H9 (cell line): ENCODE data around the gene RALGAPB. TPM values are rescaled to one million over a fixed set of nuclear protein-coding genes. Genes with fewer than 3 reads are reported as not detected.

Experiments
- DNase-seq: peaks from one replicate; pipeline ENCODE4 v3.0.0-alpha.2; 2017
- H2AFZ ChIP-seq: one replicate; pipeline ENCODE4 v1.6.1; 2013; ENCODE audit warnings: mild to moderate bottlenecking, low read length, control low read depth, moderate library complexity
- H2AK5ac ChIP-seq: 2 replicates; pipeline ENCODE4 v1.6.1; 2013; ENCODE audit warnings: low read length, control low read depth, mixed read lengths; ENCODE audit not compliant: insufficient read length
- H2BK120ac ChIP-seq: one replicate; pipeline ENCODE4 v1.6.1; 2013; ENCODE audit warnings: low read depth, mild to moderate bottlenecking, low read length, control low read depth, inconsistent platforms; ENCODE audit not compliant: poor library complexity, severe bottlenecking
- H2BK12ac ChIP-seq: 2 replicates; pipeline ENCODE4 v1.6.1; 2013; ENCODE audit warnings: low read length, control low read depth, mixed read lengths, low read depth; ENCODE audit not compliant: insufficient read length
- H2BK15ac ChIP-seq: 2 replicates; pipeline ENCODE4 v1.6.1; 2013; ENCODE audit warnings: low read depth, low read length, control low read depth
- H2BK20ac ChIP-seq: one replicate; pipeline ENCODE4 v1.6.1; 2013; ENCODE audit warnings: low read depth, mild to moderate bottlenecking, low read length, control low read depth, inconsistent platforms; ENCODE audit not compliant: poor library complexity, severe bottlenecking
- H2BK5ac ChIP-seq: 2 replicates; pipeline ENCODE4 v1.6.1; 2013; ENCODE audit warnings: low read length, control low read depth, mixed read lengths; ENCODE audit not compliant: insufficient read length
- H3K14ac ChIP-seq: 2 replicates; pipeline ENCODE4 v1.6.1; 2013; ENCODE audit warnings: low read length, control low read depth; ENCODE audit not compliant: insufficient read depth
- H3K18ac ChIP-seq: 2 replicates; pipeline ENCODE4 v1.6.1; 2013; ENCODE audit warnings: low read depth, mild to moderate bottlenecking, mixed read lengths, low read length, control low read depth; ENCODE audit not compliant: insufficient read length
- H3K23ac ChIP-seq: 2 replicates; pipeline ENCODE4 v1.6.1; 2013; ENCODE audit warnings: low read length, control low read depth, mixed read lengths, low read depth; ENCODE audit not compliant: insufficient read length
- H3K23me2 ChIP-seq: 2 replicates; pipeline ENCODE4 v1.6.1; 2013; ENCODE audit warnings: low read depth, mild to moderate bottlenecking, mixed read lengths, low read length, control low read depth; ENCODE audit not compliant: insufficient read length, poor library complexity, severe bottlenecking
- H3K27ac ChIP-seq: 2 replicates; pipeline ENCODE4 v1.5.1; 2013; ENCODE audit warnings: low read length, control low read depth, mixed read lengths, low read depth; ENCODE audit not compliant: insufficient read length
- H3K27me3 ChIP-seq: 2 replicates; pipeline ENCODE4 v1.6.1; 2013; ENCODE audit warnings: low read length, control low read depth, inconsistent platforms; ENCODE audit not compliant: insufficient read depth
- H3K4ac ChIP-seq: 2 replicates; pipeline ENCODE4 v1.6.1; 2013; ENCODE audit warnings: low read depth, mild to moderate bottlenecking, control low read depth, inconsistent platforms, low read length, moderate library complexity
- H3K4me1 ChIP-seq: 2 replicates; pipeline ENCODE4 v1.6.1; 2013; ENCODE audit warnings: low read length, control low read depth, inconsistent platforms; ENCODE audit not compliant: insufficient read depth
- H3K4me2 ChIP-seq: 2 replicates; pipeline ENCODE4 v1.6.1; 2013; ENCODE audit warnings: low read length, control low read depth, mixed read lengths; ENCODE audit not compliant: insufficient read length, insufficient read depth
- H3K56ac ChIP-seq: 2 replicates; pipeline ENCODE4 v1.6.1; 2013; ENCODE audit warnings: low read depth, mild to moderate bottlenecking, mixed read lengths, low read length, control low read depth; ENCODE audit not compliant: insufficient read length
- H3K79me1 ChIP-seq: 2 replicates; pipeline ENCODE4 v1.6.1; 2013; ENCODE audit warnings: low read depth, mild to moderate bottlenecking, moderate library complexity, low read length, control low read depth, inconsistent platforms; ENCODE audit not compliant: insufficient read depth, poor library complexity, severe bottlenecking
- H3K79me2 ChIP-seq: 2 replicates; pipeline ENCODE4 v1.6.1; 2013; ENCODE audit warnings: low read length, control low read depth, inconsistent platforms; ENCODE audit not compliant: insufficient read depth
- H3K9ac ChIP-seq: 2 replicates; pipeline ENCODE4 v1.6.1; 2013; ENCODE audit warnings: low read length, control low read depth, mixed read lengths; ENCODE audit not compliant: insufficient read length; ENCODE audit errors: extremely low read depth
- H3K9me3 ChIP-seq: one replicate; pipeline ENCODE4 v1.6.1; 2013; ENCODE audit warnings: low read depth, low read length, inconsistent platforms; ENCODE audit not compliant: control insufficient read depth
- H3T11ph ChIP-seq: one replicate; pipeline ENCODE4 v1.6.1; 2013; ENCODE audit warnings: mild to moderate bottlenecking, low read length, control low read depth, inconsistent platforms
- H4K20me1 ChIP-seq: one replicate; pipeline ENCODE4 v1.6.1; 2013; ENCODE audit not compliant: control insufficient read depth, insufficient read length, insufficient read depth
- H4K5ac ChIP-seq: 2 replicates; pipeline ENCODE4 v1.6.1; 2013; ENCODE audit warnings: low read depth, mild to moderate bottlenecking, mixed read lengths, low read length, control low read depth; ENCODE audit not compliant: insufficient read length
- H4K8ac ChIP-seq: replicated peaks from 2 replicates; pipeline ENCODE4 v1.6.1; 2013; ENCODE audit warnings: low read length, control low read depth, mixed read lengths, low read depth; ENCODE audit not compliant: insufficient read length
- H4K91ac ChIP-seq: 2 replicates; pipeline ENCODE4 v1.6.1; 2013; ENCODE audit warnings: low read depth, mild to moderate bottlenecking, moderate library complexity, mixed read lengths, low read length, control low read depth; ENCODE audit not compliant: insufficient read length
- H3K27ac Mint-ChIP-seq, 3 experiments: 2 replicates in 2 of 3; 3 replicates in 1 of 3; pipeline ENCODE4 v1.8.0; 2020 to 2021; ENCODE audit warnings: mixed read lengths in 3 of 3, mild to moderate bottlenecking in 1 of 3, moderate library complexity in 1 of 3
- H3K27me3 Mint-ChIP-seq: 2 replicates; pipeline ENCODE4 v1.8.0; 2021; ENCODE audit warnings: low read depth, mild to moderate bottlenecking, moderate library complexity, mixed read lengths
- H3K36me3 Mint-ChIP-seq, 3 experiments: 2 replicates in 2 of 3; 3 replicates in 1 of 3; pipeline ENCODE4 v1.8.0; 2020 to 2021; ENCODE audit warnings: low read depth in 3 of 3, mixed read lengths in 3 of 3; ENCODE audit not compliant: insufficient read depth in 1 of 3
- H3K4me1 Mint-ChIP-seq, 2 experiments: 2 replicates each; pipeline ENCODE4 v1.8.0; 2020; ENCODE audit warnings: mixed read lengths in 2 of 2
- H3K4me3 Mint-ChIP-seq, 2 experiments: 2 replicates in 1 of 2; 3 replicates in 1 of 2; pipeline ENCODE4 v1.8.0; 2020 to 2021; ENCODE audit warnings: mild to moderate bottlenecking in 2 of 2, mixed read lengths in 2 of 2, moderate library complexity in 1 of 2
- H3K9me3 Mint-ChIP-seq, 2 experiments: 2 replicates in 1 of 2; 3 replicates in 1 of 2; pipeline ENCODE4 v1.8.0; 2020; ENCODE audit warnings: mild to moderate bottlenecking in 2 of 2, mixed read lengths in 2 of 2, moderate library complexity in 1 of 2
- WGBS: extraction: QIAGEN DNeasy Blood & Tissue Kit; methylation state at CpG from one replicate; pipeline ENCODE4 v1.1.7; 2013; ENCODE audit warnings: missing lambda C conversion rate, low lambda C conversion rate, mixed read lengths; ENCODE audit not compliant: insufficient read length; ENCODE audit errors: extremely low coverage; 5-methylcytosine and 5-hydroxymethylcytosine counted together
- total RNA-seq: library from RNA; stranded (reverse); gene quantifications from 2 replicates; pipeline ENCODE4 v1.2.1, GENCODE V29; 2021
- TF ChIP-seq, protein P1 (sequence below): fragments of 200-600 bp; sonication (generic); conservative IDR thresholded peaks from 3 replicates; pipeline ENCODE4 v1.8.0; 2021; ENCODE audit warnings: antibody characterized with exemption, mild to moderate bottlenecking

RALGAPB gene
- total RNA-seq, 1 experiment from 2014 or later = 28.5 TPM

DNA sequence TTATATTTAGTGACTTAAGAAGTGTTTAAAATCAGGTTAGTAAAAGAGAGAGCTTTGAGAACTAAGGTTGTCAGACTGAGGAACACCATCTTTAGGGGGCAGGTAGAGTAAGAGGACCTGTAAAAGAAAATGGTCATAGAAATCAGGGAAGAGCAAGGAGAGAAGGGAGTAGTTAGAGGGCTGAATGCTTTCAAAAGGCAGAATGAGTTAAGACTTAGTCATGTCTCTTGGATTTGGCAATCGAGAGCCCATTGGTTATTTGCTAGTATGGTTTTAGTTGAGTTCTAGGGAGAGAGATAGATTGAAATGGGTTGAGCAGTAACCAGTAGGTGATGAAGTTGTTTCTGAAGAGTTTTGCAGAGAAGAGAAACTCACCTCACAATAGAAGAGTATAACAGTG, 51.1 kb downstream of the RALGAPB start:
- H2BK5ac ChIP-seq = no peak overlapping the region
- H3K4ac ChIP-seq = no peak overlapping the region
- no peak overlapping the region for H4K5ac ChIP-seq
- Mint-ChIP-seq H3K4me1 (no peaks in the 10 kb centered on the region), H3K27ac (peak overlapping the region in 1 of 3 experiments; percentile 4; a peak in 2 of 7 replicates), H3K4me3 (no peak overlapping the region), H3K9me3 (no peaks in the 10 kb centered on the region), H3K27me3 (no peaks in the 10 kb centered on the region), H3K36me3 (peaks cover 1 to 43% (median 30%) of the 10 kb centered on the region in 3 experiments; a peak in 6 of 7 replicates)
- TF ChIP-seq, protein P1, sequence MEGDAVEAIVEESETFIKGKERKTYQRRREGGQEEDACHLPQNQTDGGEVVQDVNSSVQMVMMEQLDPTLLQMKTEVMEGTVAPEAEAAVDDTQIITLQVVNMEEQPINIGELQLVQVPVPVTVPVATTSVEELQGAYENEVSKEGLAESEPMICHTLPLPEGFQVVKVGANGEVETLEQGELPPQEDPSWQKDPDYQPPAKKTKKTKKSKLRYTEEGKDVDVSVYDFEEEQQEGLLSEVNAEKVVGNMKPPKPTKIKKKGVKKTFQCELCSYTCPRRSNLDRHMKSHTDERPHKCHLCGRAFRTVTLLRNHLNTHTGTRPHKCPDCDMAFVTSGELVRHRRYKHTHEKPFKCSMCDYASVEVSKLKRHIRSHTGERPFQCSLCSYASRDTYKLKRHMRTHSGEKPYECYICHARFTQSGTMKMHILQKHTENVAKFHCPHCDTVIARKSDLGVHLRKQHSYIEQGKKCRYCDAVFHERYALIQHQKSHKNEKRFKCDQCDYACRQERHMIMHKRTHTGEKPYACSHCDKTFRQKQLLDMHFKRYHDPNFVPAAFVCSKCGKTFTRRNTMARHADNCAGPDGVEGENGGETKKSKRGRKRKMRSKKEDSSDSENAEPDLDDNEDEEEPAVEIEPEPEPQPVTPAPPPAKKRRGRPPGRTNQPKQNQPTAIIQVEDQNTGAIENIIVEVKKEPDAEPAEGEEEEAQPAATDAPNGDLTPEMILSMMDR = no peak
- no peaks in the 10 kb centered on the region for H3K79me1 ChIP-seq
- H4K20me1 ChIP-seq = no peaks in the 10 kb centered on the region
- no peak overlapping the region for H2BK120ac ChIP-seq
- no peak overlapping the region for H3K4me2 ChIP-seq
- H2AFZ ChIP-seq = no peak overlapping the region
- H3K23ac ChIP-seq = no peak overlapping the region
- no CpG with 5 or more reads among the region's 1 CpG for WGBS
- H4K8ac ChIP-seq = no peak overlapping the region
- H3T11ph ChIP-seq = no peak overlapping the region
- no peak overlapping the region for H2BK15ac ChIP-seq
- no peak overlapping the region for H2BK12ac ChIP-seq
- H3K4me1 ChIP-seq = no peaks in the 10 kb centered on the region
- H3K27me3 ChIP-seq = no peaks in the 10 kb centered on the region
- no peak overlapping the region for H3K56ac ChIP-seq
- no peaks in the 10 kb centered on the region for H3K23me2 ChIP-seq
- H3K79me2 ChIP-seq = no peaks in the 10 kb centered on the region
- no peak overlapping the region for H3K14ac ChIP-seq
- no peak for DNase-seq
- no peak overlapping the region for H3K18ac ChIP-seq
- no peaks in the 10 kb centered on the region for H3K9me3 ChIP-seq
- H2BK20ac ChIP-seq = no peak overlapping the region
- H3K9ac ChIP-seq = no peak overlapping the region
- no peak overlapping the region for H3K27ac ChIP-seq
- H2AK5ac ChIP-seq = no peak overlapping the region
- no peak overlapping the region for H4K91ac ChIP-seq
